Suprapubic skin (tissue), 4 donors: Measurements from ENCODE around the gene LRRC4. TPM values are rescaled to one million over a fixed set of nuclear protein-coding genes. Genes with fewer than 3 reads are reported as not detected.

Source experiments
- DNase-seq, 2 donors: peaks; one replicate each; pipeline ENCODE4 v3.0.0-alpha.2; 2019; ENCODE audit warnings: low spot score in 2 of 2
- H3K27ac ChIP-seq: fragments of 200-600 bp; sonication (generic); one replicate; pipeline ENCODE4 v1.5.1; 2019
- H3K27me3 ChIP-seq: fragments of 200-600 bp; sonication (generic); one replicate; pipeline ENCODE4 v1.5.1; 2019
- H3K36me3 ChIP-seq: fragments of 200-600 bp; sonication (generic); one replicate; pipeline ENCODE4 v1.5.1; 2019
- H3K4me1 ChIP-seq: fragments of 200-600 bp; sonication (generic); one replicate; pipeline ENCODE4 v1.5.1; 2019
- H3K4me3 ChIP-seq: fragments of 200-600 bp; sonication (generic); one replicate; pipeline ENCODE4 v1.5.1; 2019; ENCODE audit warnings: mild to moderate bottlenecking
- H3K9me3 ChIP-seq: fragments of 200-600 bp; sonication (generic); one replicate; pipeline ENCODE4 v1.5.1; 2019
- EP300 ChIP-seq: sonication (generic); formaldehyde crosslinking; IDR thresholded peaks from one replicate; pipeline ENCODE4 v1.6.1; 2017; ENCODE audit warnings: antibody characterized with exemption
- POLR2A ChIP-seq, 2 donors: fragments of 450-650 bp; IDR thresholded peaks; one replicate each; pipeline ENCODE4 v1.6.1; 2017; ENCODE audit warnings: antibody characterized with exemption in 2 of 2, mild to moderate bottlenecking in 2 of 2, moderate library complexity in 2 of 2
- POLR2AphosphoS5 ChIP-seq, 3 donors: sonication (generic); formaldehyde crosslinking; IDR thresholded peaks; one replicate each; pipeline ENCODE4 v1.6.1; 2017; ENCODE audit warnings: antibody characterized with exemption in 3 of 3
- WGBS: methylation state at CpG from one replicate; pipeline ENCODE4 v1.1.5; 2018; 5-methylcytosine and 5-hydroxymethylcytosine counted together
- total RNA-seq, 4 donors: library from RNA; depleted of rRNA; stranded (reverse); fragments of >200 nt; gene quantifications; one replicate each; pipeline ENCODE4 v1.1.0, GENCODE V29; 2016
- TF ChIP-seq, protein P1 (sequence below), 2 donors: fragments of 200-600 bp in 1 of 2; fragments of 450-650 bp in 1 of 2; sonication (generic) in 1 of 2; IDR thresholded peaks; one replicate each; pipeline ENCODE4 v1.5.1; 2016 to 2019; ENCODE audit warnings: antibody characterized with exemption in 2 of 2, mild to moderate bottlenecking in 1 of 2, moderate library complexity in 1 of 2

Gene LRRC4
- total RNA-seq, 4 donors from 2014 or later: 0.16 to 0.57 (median 0.21) TPM; not detected in 1

DNA sequence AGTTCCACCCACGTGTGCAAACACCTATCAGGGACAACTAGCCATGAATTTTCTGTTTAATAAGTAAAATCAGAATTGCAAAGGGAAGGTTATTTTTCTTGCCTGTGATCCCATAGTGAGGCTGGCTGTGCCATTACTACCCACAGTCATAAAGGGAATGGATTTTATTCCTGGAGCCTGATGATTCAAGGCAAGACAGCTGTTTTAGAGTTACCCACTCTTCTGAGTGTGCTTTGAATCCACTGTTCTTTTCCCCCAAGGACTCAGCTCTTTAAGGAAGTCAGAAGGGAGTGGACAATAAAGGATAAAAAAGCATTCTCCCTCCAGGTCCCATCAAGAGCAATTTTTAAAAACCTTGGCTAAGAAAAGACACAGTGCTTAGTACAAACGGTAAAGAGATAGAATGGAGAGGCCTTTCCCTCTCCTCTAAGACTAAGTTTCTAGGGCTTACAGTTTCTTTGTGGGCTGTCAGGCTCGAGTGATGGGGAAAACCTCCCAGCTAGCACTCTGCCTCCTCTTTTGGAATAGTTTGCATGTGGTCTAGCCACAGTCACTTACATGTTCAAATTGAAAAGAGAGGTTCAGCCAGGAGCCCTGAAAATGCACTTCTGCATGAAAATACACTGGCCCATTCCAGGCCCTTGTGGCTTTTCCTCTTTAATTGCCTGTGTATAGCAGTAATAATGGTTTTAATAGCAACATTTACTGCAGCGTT, 5.1 kb upstream of the LRRC4 start:
- no peaks in the 10 kb centered on the region for H3K36me3 ChIP-seq
- H3K27ac ChIP-seq: no peak overlapping the region
- WGBS: 86% methylated on average over 4 of the region's 4 CpGs
- no peak for TF ChIP-seq POLR2A (IDR thresholded peaks at IDR 0.05)
- TF ChIP-seq POLR2AphosphoS5 (IDR thresholded peaks at IDR 0.05): no peak
- no peak for TF ChIP-seq EP300
- TF ChIP-seq, protein P1, sequence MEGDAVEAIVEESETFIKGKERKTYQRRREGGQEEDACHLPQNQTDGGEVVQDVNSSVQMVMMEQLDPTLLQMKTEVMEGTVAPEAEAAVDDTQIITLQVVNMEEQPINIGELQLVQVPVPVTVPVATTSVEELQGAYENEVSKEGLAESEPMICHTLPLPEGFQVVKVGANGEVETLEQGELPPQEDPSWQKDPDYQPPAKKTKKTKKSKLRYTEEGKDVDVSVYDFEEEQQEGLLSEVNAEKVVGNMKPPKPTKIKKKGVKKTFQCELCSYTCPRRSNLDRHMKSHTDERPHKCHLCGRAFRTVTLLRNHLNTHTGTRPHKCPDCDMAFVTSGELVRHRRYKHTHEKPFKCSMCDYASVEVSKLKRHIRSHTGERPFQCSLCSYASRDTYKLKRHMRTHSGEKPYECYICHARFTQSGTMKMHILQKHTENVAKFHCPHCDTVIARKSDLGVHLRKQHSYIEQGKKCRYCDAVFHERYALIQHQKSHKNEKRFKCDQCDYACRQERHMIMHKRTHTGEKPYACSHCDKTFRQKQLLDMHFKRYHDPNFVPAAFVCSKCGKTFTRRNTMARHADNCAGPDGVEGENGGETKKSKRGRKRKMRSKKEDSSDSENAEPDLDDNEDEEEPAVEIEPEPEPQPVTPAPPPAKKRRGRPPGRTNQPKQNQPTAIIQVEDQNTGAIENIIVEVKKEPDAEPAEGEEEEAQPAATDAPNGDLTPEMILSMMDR (IDR thresholded peaks at IDR 0.05): no peak
- no peak for DNase-seq
- H3K9me3 ChIP-seq: no peaks in the 10 kb centered on the region
- no peak overlapping the region for H3K4me3 ChIP-seq
- H3K4me1 ChIP-seq: peaks cover 19% of the 10 kb centered on the region
- peaks cover 8% of the 10 kb centered on the region for H3K27me3 ChIP-seq

DNA sequence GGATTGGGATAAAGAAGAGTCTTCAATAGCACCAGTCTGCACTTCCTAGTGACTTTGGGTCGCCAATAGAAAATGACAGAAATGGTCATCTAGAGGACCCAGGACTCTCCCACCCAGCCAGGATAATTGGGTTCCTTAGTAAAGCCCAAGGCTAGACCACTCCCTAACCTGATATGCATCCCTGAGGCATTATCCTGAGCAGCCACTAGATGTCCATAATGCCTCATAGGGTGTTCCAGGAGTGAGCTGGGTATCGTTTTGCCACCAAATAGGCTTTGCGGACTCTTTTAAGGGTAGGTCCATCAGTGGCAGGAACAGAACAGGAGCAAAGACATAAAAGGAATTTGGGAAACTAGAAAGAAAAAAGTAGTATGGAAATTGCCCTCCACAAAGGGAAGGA, 4.5 kb upstream of the LRRC4 start:
- TF ChIP-seq, protein P1 (IDR thresholded peaks at IDR 0.05): no peak
- TF ChIP-seq POLR2AphosphoS5 (IDR thresholded peaks at IDR 0.05) (no peak), EP300 (no peak), POLR2A (IDR thresholded peaks at IDR 0.05) (no peak)
- Histone ChIP-seq H3K4me3 (no peak overlapping the region), H3K36me3 (no peaks in the 10 kb centered on the region), H3K9me3 (no peaks in the 10 kb centered on the region), H3K27ac (no peak overlapping the region), H3K27me3 (peaks cover 13% of the 10 kb centered on the region), H3K4me1 (peaks cover 19% of the 10 kb centered on the region)
- WGBS: 88% methylated on average over 3 of the region's 3 CpGs
- no peak for DNase-seq

DNA sequence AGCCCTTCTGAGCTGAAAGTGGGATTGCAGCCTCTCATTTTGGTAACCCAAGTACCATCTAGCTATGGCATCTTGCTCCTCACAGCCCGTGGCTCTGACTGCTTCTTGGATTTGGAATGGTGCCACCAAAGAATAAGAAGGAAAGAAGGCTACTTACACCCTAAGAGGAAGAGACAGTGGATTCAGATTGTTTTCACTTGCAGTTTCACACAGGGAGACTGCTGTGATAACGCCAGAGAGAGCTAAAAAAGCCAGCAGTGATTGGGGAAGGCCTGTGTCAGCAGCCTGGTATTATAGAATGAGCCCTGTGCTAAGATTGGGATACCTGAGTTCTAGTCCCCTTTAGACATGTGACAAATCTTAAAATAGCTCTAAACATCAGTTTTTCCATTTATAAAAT, 3.6 kb upstream of the LRRC4 start:
- no peak for DNase-seq
- H3K27me3 ChIP-seq: peaks cover 21% of the 10 kb centered on the region
- no peaks in the 10 kb centered on the region for H3K9me3 ChIP-seq
- H3K27ac ChIP-seq: no peak overlapping the region
- 76% methylated on average over 2 of the region's 2 CpGs for WGBS
- no peaks in the 10 kb centered on the region for H3K36me3 ChIP-seq
- TF ChIP-seq EP300 (no peak), POLR2A (IDR thresholded peaks at IDR 0.05) (no peak), POLR2AphosphoS5 (IDR thresholded peaks at IDR 0.05) (no peak)
- TF ChIP-seq, protein P1 (IDR thresholded peaks at IDR 0.05): no peak
- no peak overlapping the region for H3K4me3 ChIP-seq
- H3K4me1 ChIP-seq: peaks cover 25% of the 10 kb centered on the region

DNA sequence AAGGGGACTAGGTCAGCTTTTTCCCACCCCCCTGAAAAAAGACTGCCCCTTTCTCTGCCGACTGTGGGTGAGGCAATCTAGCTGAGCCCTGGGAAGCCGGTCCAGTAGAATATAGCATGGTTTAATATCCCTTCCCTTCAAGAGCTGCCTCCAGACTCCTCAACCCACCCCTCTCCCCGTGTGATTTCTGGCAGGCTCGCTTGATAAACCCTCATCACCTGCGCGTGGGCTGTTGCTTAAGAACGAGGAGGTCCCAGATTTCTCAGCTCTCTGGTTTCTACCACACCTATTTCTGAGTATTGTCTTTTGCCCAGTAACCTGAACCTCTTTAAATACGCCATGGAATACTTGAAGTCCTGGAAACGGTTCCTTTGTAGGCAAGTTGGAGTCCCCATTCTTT, 2.0 kb upstream of the LRRC4 start:
- WGBS: 87% methylated on average over 9 of the region's 9 CpGs
- Histone ChIP-seq H3K4me1 (peaks cover 25% of the 10 kb centered on the region), H3K36me3 (no peaks in the 10 kb centered on the region), H3K9me3 (no peaks in the 10 kb centered on the region), H3K27ac (no peak overlapping the region), H3K27me3 (peaks cover 24% of the 10 kb centered on the region), H3K4me3 (no peak overlapping the region)
- DNase-seq: no peak
- TF ChIP-seq EP300 (no peak), POLR2A (IDR thresholded peaks at IDR 0.05) (no peak), POLR2AphosphoS5 (IDR thresholded peaks at IDR 0.05) (no peak)
- TF ChIP-seq, protein P1 (IDR thresholded peaks at IDR 0.05): no peak

DNA sequence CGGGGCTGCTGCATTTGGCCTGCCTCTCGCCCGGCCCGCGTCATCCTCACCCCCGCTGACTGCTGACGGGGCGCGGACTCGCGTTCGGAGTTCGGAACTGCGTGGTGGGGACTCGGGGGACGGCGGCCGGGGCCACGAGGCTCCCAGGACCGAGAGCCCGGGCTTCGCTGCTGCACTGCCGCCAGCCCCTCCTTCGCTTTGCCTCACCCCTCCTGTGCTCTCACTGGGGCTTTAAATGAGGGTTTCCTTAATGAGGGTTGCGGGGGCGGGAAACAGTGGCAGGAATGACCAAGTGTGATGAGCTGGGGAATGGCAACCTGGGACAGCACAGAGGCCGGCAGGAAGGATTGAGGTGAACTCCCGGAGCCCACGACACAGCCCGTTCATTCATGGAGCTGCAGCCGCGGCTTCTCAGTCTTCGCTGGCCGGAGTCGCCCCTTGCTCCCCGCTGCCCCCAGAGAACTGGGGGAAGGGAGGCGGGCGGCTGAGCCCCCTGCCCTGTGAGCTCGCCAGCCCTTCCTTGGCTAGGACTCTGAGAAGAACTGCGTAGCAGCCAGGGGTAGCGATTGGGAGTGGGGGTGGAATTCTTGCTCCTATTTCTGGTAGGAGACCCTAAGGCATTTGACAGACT, 1.5 kb upstream of the LRRC4 start:
- H3K4me3 ChIP-seq: peak overlapping the region; percentile 60
- no peaks in the 10 kb centered on the region for H3K36me3 ChIP-seq
- H3K4me1 ChIP-seq: peaks cover 25% of the 10 kb centered on the region
- no peak overlapping the region for H3K27ac ChIP-seq
- TF ChIP-seq POLR2A (IDR thresholded peaks at IDR 0.05) (no peak), EP300 (no peak), POLR2AphosphoS5 (IDR thresholded peaks at IDR 0.05) (no peak)
- TF ChIP-seq, protein P1 (IDR thresholded peaks at IDR 0.05): no peak
- peaks cover 24% of the 10 kb centered on the region for H3K27me3 ChIP-seq
- no peak for DNase-seq
- 80% methylated on average over 10 of the region's 41 CpGs for WGBS
- no peaks in the 10 kb centered on the region for H3K9me3 ChIP-seq
